ENCODE results near the gene IPP. TPM values are rescaled to one million over a fixed set of nuclear protein-coding genes. Genes with fewer than 3 reads are reported as not detected.

The IPP gene
- polyA plus RNA-seq (2012; ENCODE audit: low read depth, missing spikeins): 10.2 TPM

GRCh38 chr1:45750298-45751038 is at the start of gene IPP:
TSS of gene IPP (minus strand) at chr1:45750653. CDS start at chr1:45746411, 4,242 bp downstream.
- peak; percentile 98 for DNase-seq (ENCODE audit: insufficient read length, low spot score)
- peak; percentile 91 for FAIRE-seq
- TF ChIP-seq TAF1 (IDR thresholded peaks at IDR 0.05; ENCODE audit: low read depth, low read length): peak; percentile 40; the same call in 1 of the 2 replicates
- TF ChIP-seq POU2F2 (IDR thresholded peaks at IDR 0.05; ENCODE audit: low read depth, low read length): peak; percentile 67; the same call in 1 of the 2 replicates
- TF ChIP-seq POLR2AphosphoS5 (IDR thresholded peaks at IDR 0.05; ENCODE audit: low read depth, low read length): peak; percentile 93
- no peak for TF ChIP-seq PAX5 (IDR thresholded peaks at IDR 0.05; ENCODE audit: insufficient read depth, low read length, severe bottlenecking)
- TF ChIP-seq SPI1 (IDR thresholded peaks at IDR 0.05; ENCODE audit: low read depth, low read length): peak; percentile 58
- peak; percentile 93 for TF ChIP-seq POLR2A (IDR thresholded peaks at IDR 0.05; ENCODE audit: low read depth, low read length)

GRCh38 chr1:45796946-45797345 is 46.5 kb upstream of the IPP start:
- no peak for TF ChIP-seq PAX5 (IDR thresholded peaks at IDR 0.05; ENCODE audit: insufficient read depth, low read length, severe bottlenecking)
- no peak for TF ChIP-seq POLR2A (IDR thresholded peaks at IDR 0.05; ENCODE audit: low read depth, low read length)
- TF ChIP-seq TAF1 (IDR thresholded peaks at IDR 0.05; ENCODE audit: low read depth, low read length): no peak
- no peak for DNase-seq (ENCODE audit: insufficient read length, low spot score)
- peak; percentile 23 for FAIRE-seq

- FAIRE-seq (no peak), DNase-seq (ENCODE audit: insufficient read length, low spot score) (no peak)
- TF ChIP-seq SPI1 (IDR thresholded peaks at IDR 0.05; ENCODE audit: low read depth, low read length) (no peak), POLR2AphosphoS5 (IDR thresholded peaks at IDR 0.05; ENCODE audit: low read depth, low read length) (no peak), PAX5 (IDR thresholded peaks at IDR 0.05; ENCODE audit: insufficient read depth, low read length, severe bottlenecking) (no peak), POLR2A (IDR thresholded peaks at IDR 0.05; ENCODE audit: low read depth, low read length) (no peak), TAF1 (IDR thresholded peaks at IDR 0.05; ENCODE audit: low read depth, low read length) (no peak), POU2F2 (IDR thresholded peaks at IDR 0.05; ENCODE audit: low read depth, low read length) (no peak)
Measured at GRCh38 chr1:45796381-45796780, 45.9 kb upstream of the IPP start.

GRCh38 chr1:45793942-45794604 is 43.6 kb upstream of the IPP start:
- DNase-seq (ENCODE audit: insufficient read length, low spot score) (no peak), FAIRE-seq (peak; percentile 89)
- no peak for TF ChIP-seq POU2F2 (IDR thresholded peaks at IDR 0.05; ENCODE audit: low read depth, low read length)

DNA sequence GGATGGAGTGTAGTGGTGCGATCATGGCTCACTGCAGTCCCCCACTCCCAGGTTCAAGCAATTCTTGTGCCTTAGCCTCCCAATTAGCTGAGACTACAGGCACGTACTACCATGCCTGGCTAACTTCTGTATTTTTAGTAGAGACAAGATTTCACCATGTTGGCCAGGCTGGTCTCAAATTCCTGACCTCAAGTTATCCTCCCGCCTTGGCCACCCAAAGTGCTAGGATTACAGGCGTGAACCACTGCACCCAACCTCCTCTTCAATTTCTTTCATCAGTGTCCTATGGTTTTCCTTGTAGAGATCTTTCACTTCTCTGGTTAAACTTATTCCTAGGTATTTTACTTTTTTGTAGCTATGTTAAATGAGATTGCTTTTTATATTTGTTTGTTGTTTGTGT is 42.3 kb upstream of the IPP start:
- FAIRE-seq (no peak), DNase-seq (ENCODE audit: insufficient read length, low spot score) (no peak)
- TF ChIP-seq SPI1 (IDR thresholded peaks at IDR 0.05; ENCODE audit: low read depth, low read length): no peak
- TF ChIP-seq PAX5 (IDR thresholded peaks at IDR 0.05; ENCODE audit: insufficient read depth, low read length, severe bottlenecking): no peak
- no peak for TF ChIP-seq POLR2AphosphoS5 (IDR thresholded peaks at IDR 0.05; ENCODE audit: low read depth, low read length)
- no peak for TF ChIP-seq TAF1 (IDR thresholded peaks at IDR 0.05; ENCODE audit: low read depth, low read length)
- no peak for TF ChIP-seq POU2F2 (IDR thresholded peaks at IDR 0.05; ENCODE audit: low read depth, low read length)
- no peak for TF ChIP-seq POLR2A (IDR thresholded peaks at IDR 0.05; ENCODE audit: low read depth, low read length)

- TF ChIP-seq TAF1 (IDR thresholded peaks at IDR 0.05; ENCODE audit: low read depth, low read length) (no peak), SPI1 (IDR thresholded peaks at IDR 0.05; ENCODE audit: low read depth, low read length) (no peak), POLR2AphosphoS5 (IDR thresholded peaks at IDR 0.05; ENCODE audit: low read depth, low read length) (no peak), POU2F2 (IDR thresholded peaks at IDR 0.05; ENCODE audit: low read depth, low read length) (no peak), PAX5 (IDR thresholded peaks at IDR 0.05; ENCODE audit: insufficient read depth, low read length, severe bottlenecking) (no peak), POLR2A (IDR thresholded peaks at IDR 0.05; ENCODE audit: low read depth, low read length) (no peak)
- FAIRE-seq (no peak), DNase-seq (ENCODE audit: insufficient read length, low spot score) (no peak)
Measured at GRCh38 chr1:45789601-45790000, 39.1 kb upstream of the IPP start.

- FAIRE-seq (no peak), DNase-seq (ENCODE audit: insufficient read length, low spot score) (no peak)
- peak; percentile 59 for TF ChIP-seq SPI1 (IDR thresholded peaks at IDR 0.05; ENCODE audit: low read depth, low read length)
- no peak for TF ChIP-seq PAX5 (IDR thresholded peaks at IDR 0.05; ENCODE audit: insufficient read depth, low read length, severe bottlenecking)
Measured at GRCh38 chr1:45787905-45788304, 37.5 kb upstream of the IPP start.

DNA sequence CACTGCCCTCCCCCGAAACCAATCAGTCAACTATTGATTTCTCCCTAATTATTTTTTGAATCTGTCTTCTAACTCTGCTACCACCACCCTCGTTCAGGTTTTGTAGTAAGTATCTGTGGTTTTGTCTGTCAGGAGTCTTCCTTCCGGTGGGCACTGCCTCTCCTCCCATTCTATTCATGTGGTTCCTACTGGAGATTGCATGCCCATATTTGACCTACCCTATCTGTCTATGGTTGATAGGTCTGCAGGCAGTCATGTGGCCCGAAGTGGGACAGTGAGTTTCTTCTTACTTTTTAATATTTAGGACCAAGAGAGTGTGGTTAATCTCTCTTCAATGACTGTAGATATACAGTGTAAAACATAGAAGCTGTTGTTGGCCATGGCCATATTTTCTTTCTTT is 35.1 kb upstream of the IPP start:
- TF ChIP-seq PAX5 (IDR thresholded peaks at IDR 0.05; ENCODE audit: insufficient read depth, low read length, severe bottlenecking): no peak
- TF ChIP-seq TAF1 (IDR thresholded peaks at IDR 0.05; ENCODE audit: low read depth, low read length): no peak
- TF ChIP-seq POU2F2 (IDR thresholded peaks at IDR 0.05; ENCODE audit: low read depth, low read length): no peak
- no peak for TF ChIP-seq SPI1 (IDR thresholded peaks at IDR 0.05; ENCODE audit: low read depth, low read length)
- no peak for TF ChIP-seq POLR2A (IDR thresholded peaks at IDR 0.05; ENCODE audit: low read depth, low read length)
- TF ChIP-seq POLR2AphosphoS5 (IDR thresholded peaks at IDR 0.05; ENCODE audit: low read depth, low read length): no peak
- FAIRE-seq (peak; percentile 72), DNase-seq (ENCODE audit: insufficient read length, low spot score) (no peak)

GRCh38 chr1:45775794-45776193 is 25.3 kb upstream of the IPP start:
- DNase-seq (ENCODE audit: insufficient read length, low spot score) (no peak), FAIRE-seq (no peak)
- TF ChIP-seq POU2F2 (IDR thresholded peaks at IDR 0.05; ENCODE audit: low read depth, low read length) (no peak), POLR2A (IDR thresholded peaks at IDR 0.05; ENCODE audit: low read depth, low read length) (no peak), SPI1 (IDR thresholded peaks at IDR 0.05; ENCODE audit: low read depth, low read length) (no peak), PAX5 (IDR thresholded peaks at IDR 0.05; ENCODE audit: insufficient read depth, low read length, severe bottlenecking) (no peak), TAF1 (IDR thresholded peaks at IDR 0.05; ENCODE audit: low read depth, low read length) (no peak)

- no peak for FAIRE-seq
- TF ChIP-seq POU2F2 (IDR thresholded peaks at IDR 0.05; ENCODE audit: low read depth, low read length) (peak; percentile 78; the same call in 1 of the 2 replicates), TAF1 (IDR thresholded peaks at IDR 0.05; ENCODE audit: low read depth, low read length) (no peak)
- no peak for DNase-seq (ENCODE audit: insufficient read length, low spot score)
Measured at GRCh38 chr1:45772971-45773370, 22.5 kb upstream of the IPP start.
